Measurements from ENCODE around the gene ACADL.

ACADL gene

DNA sequence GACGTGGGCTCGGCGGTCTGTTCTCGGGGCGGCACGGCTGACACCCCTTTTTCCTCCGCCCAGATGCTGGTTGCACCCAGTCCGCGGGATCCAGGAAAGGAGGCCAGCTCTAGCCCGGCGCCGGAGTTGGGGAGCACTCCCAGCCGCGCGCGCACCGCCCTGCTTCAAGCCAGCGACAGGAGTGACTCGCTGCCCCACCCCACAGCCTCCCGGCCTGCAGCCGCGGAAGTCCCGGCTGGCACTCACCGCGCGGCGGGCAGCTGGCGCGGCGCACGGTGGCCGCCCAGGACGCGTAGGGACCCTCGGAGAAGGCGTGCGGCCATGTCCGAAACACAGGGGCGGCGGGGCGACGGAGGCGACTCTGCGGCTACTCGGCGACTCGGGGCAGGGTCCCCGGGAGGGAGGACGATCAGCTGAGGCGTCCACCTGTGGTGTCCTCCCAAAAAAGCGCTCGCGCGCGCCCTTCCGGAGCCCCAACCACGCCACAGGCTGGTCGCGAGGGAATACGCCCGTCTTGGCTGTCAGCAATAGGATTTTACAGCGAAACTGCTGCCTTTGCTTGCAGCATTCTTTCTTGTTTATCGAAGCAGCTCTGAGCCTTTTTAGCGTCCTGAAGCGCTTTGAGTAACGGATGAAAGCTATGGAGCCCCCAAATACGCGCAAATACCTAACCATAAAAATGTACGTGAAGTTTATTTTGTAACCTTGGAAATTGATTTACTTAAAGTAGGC is at the start of gene ACADL:
ACADL (minus strand) TSS at position 507 of the 732 bp plus-strand sequence; CDS start at position 323, 184 bp downstream.
- Histone ChIP-seq H3K36me3 (ENCODE audit: control insufficient read depth, insufficient read depth, low read length) (no peaks in the 10 kb centered on the region), H3K4me3 (replicated peaks; ENCODE audit: low read depth, low read length) (no peak within 1 kb of the TSS), H3K27me3 (replicated peaks; ENCODE audit: control insufficient read depth, insufficient read depth, low read length) (no peaks in the 10 kb centered on the region)
- DNase-seq (ENCODE audit: extremely low read depth, insufficient read length) = peak; percentile 5
- TF ChIP-seq CTCF (IDR thresholded peaks at IDR 0.05; ENCODE audit: insufficient read depth, low read length, poor library complexity, severe bottlenecking) = no peak

GRCh38 chr2:210271300-210271699 is 46.1 kb upstream of the ACADL start:
- TF ChIP-seq CTCF (IDR thresholded peaks at IDR 0.05; ENCODE audit: insufficient read depth, low read length, poor library complexity, severe bottlenecking) = no peak
- DNase-seq (ENCODE audit: extremely low read depth, insufficient read length) = no peak
- H3K36me3 ChIP-seq (ENCODE audit: control insufficient read depth, insufficient read depth, low read length) = no peaks in the 10 kb centered on the region
- H3K4me3 ChIP-seq (replicated peaks; ENCODE audit: low read depth, low read length) = no peak overlapping the region
- H3K27me3 ChIP-seq (replicated peaks; ENCODE audit: control insufficient read depth, insufficient read depth, low read length) = no peaks in the 10 kb centered on the region

- Histone ChIP-seq H3K27me3 (replicated peaks; ENCODE audit: control insufficient read depth, insufficient read depth, low read length) (no peaks in the 10 kb centered on the region), H3K36me3 (ENCODE audit: control insufficient read depth, insufficient read depth, low read length) (no peaks in the 10 kb centered on the region), H3K4me3 (replicated peaks; ENCODE audit: low read depth, low read length) (no peak overlapping the region)
- TF ChIP-seq CTCF (IDR thresholded peaks at IDR 0.05; ENCODE audit: insufficient read depth, low read length, poor library complexity, severe bottlenecking) = no peak
- DNase-seq (ENCODE audit: extremely low read depth, insufficient read length) = no peak
Observed at GRCh38 chr2:210269148-210269547, 43.9 kb upstream of the ACADL start.

- no peaks in the 10 kb centered on the region for H3K36me3 ChIP-seq (ENCODE audit: control insufficient read depth, insufficient read depth, low read length)
- no peaks in the 10 kb centered on the region for H3K27me3 ChIP-seq (replicated peaks; ENCODE audit: control insufficient read depth, insufficient read depth, low read length)
- no peak for DNase-seq (ENCODE audit: extremely low read depth, insufficient read length)
- no peak for TF ChIP-seq CTCF (IDR thresholded peaks at IDR 0.05; ENCODE audit: insufficient read depth, low read length, poor library complexity, severe bottlenecking)
- H3K4me3 ChIP-seq (replicated peaks; ENCODE audit: low read depth, low read length) = no peak overlapping the region
Observed at GRCh38 chr2:210268281-210268680, 43.0 kb upstream of the ACADL start.

DNA sequence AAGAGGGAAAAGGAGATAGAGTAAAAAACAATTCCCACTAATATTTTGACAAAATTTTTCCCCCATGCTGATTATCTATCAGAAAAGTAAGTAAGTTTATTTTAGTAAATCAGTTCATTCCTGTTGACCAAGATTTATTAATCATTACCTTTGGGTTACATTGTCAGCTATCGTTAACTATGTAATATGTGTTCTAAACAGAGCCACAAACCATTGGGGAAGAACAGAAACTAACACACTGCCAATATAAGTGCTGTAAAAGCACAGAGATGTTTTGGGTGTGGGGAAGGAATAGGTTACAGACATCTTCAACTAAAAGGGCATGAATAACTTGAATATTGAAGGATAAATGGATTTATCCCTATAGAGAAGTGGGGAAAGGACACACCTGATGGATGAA is 42.5 kb upstream of the ACADL start:
- Histone ChIP-seq H3K4me3 (replicated peaks; ENCODE audit: low read depth, low read length) (no peak overlapping the region), H3K36me3 (ENCODE audit: control insufficient read depth, insufficient read depth, low read length) (no peaks in the 10 kb centered on the region), H3K27me3 (replicated peaks; ENCODE audit: control insufficient read depth, insufficient read depth, low read length) (no peaks in the 10 kb centered on the region)
- no peak for TF ChIP-seq CTCF (IDR thresholded peaks at IDR 0.05; ENCODE audit: insufficient read depth, low read length, poor library complexity, severe bottlenecking)
- DNase-seq (ENCODE audit: extremely low read depth, insufficient read length) = no peak
